DMS114 treated with DMSO at 0.1 percent for 48 hours (cell line): ENCODE data around the gene WDFY2.
"Not testable (repeated sequence)": the region's sequence is repeated elsewhere in the genome, so short reads cannot be mapped to it uniquely, and the experiment has no call there.

Experiments used
- DNase-seq: peaks from one replicate; lab custom pipeline; 2025; ENCODE audit not compliant: unreplicated experiment; lab: John Stamatoyannopoulos, UW

WDFY2 gene

GRCh38 chr13:51583875-51584730, at the start of gene WDFY2:
Gene WDFY2, plus strand, starts transcription at chr13:51584462. Its CDS starts 226 bp downstream, at chr13:51584688.
- peak; percentile 94 for DNase-seq

GRCh38 chr13:51538591-51539179, 45.6 kb upstream of the WDFY2 start:
- DNase-seq, result no peak

GRCh38 chr13:51539887-51540286, 44.4 kb upstream of the WDFY2 start:
- no peak for DNase-seq

- DNase-seq, result no peak
Observed at GRCh38 chr13:51541037-51541436, 43.2 kb upstream of the WDFY2 start.

- no peak for DNase-seq
Observed at GRCh38 chr13:51541809-51542258, 42.4 kb upstream of the WDFY2 start.

GRCh38 chr13:51542346-51543242, 41.7 kb upstream of the WDFY2 start:
- DNase-seq, result no peak

- not testable (repeated sequence) for DNase-seq
Observed at GRCh38 chr13:51545446-51545845, 38.8 kb upstream of the WDFY2 start.

- DNase-seq, result no peak
Observed at GRCh38 chr13:51547425-51548176, 36.7 kb upstream of the WDFY2 start.

- DNase-seq, result no peak
Observed at GRCh38 chr13:51549050-51549449, 35.2 kb upstream of the WDFY2 start.

- DNase-seq, result no peak
Observed at GRCh38 chr13:51549593-51549992, 34.7 kb upstream of the WDFY2 start.

GRCh38 chr13:51550151-51550550, 34.1 kb upstream of the WDFY2 start:
- no peak for DNase-seq

GRCh38 chr13:51551416-51551815, 32.8 kb upstream of the WDFY2 start:
- DNase-seq, result no peak

GRCh38 chr13:51552027-51552426, 32.2 kb upstream of the WDFY2 start:
- DNase-seq, result no peak

- DNase-seq, result no peak
Observed at GRCh38 chr13:51553531-51553930, 30.7 kb upstream of the WDFY2 start.

- no peak for DNase-seq
Observed at GRCh38 chr13:51556740-51557139, 27.5 kb upstream of the WDFY2 start.

- DNase-seq, result no peak
Observed at GRCh38 chr13:51557438-51557837, 26.8 kb upstream of the WDFY2 start.

- no peak for DNase-seq
Observed at GRCh38 chr13:51557875-51558612, 26.2 kb upstream of the WDFY2 start.

GRCh38 chr13:51559946-51560735, 24.1 kb upstream of the WDFY2 start:
- no peak for DNase-seq

GRCh38 chr13:51562011-51562671, 22.1 kb upstream of the WDFY2 start:
- no peak for DNase-seq
